HuH-7.5 (cell line): ENCODE data around the gene ELF2.
"Not testable (repeated sequence)": the region's sequence is repeated elsewhere in the genome, so short reads cannot be mapped to it uniquely, and the experiment has no call there.

Experiments used
- DNase-seq: peaks from one replicate; pipeline ENCODE4 v3.0.0; 2011; ENCODE audit warnings: low spot score

ELF2 gene

DNA sequence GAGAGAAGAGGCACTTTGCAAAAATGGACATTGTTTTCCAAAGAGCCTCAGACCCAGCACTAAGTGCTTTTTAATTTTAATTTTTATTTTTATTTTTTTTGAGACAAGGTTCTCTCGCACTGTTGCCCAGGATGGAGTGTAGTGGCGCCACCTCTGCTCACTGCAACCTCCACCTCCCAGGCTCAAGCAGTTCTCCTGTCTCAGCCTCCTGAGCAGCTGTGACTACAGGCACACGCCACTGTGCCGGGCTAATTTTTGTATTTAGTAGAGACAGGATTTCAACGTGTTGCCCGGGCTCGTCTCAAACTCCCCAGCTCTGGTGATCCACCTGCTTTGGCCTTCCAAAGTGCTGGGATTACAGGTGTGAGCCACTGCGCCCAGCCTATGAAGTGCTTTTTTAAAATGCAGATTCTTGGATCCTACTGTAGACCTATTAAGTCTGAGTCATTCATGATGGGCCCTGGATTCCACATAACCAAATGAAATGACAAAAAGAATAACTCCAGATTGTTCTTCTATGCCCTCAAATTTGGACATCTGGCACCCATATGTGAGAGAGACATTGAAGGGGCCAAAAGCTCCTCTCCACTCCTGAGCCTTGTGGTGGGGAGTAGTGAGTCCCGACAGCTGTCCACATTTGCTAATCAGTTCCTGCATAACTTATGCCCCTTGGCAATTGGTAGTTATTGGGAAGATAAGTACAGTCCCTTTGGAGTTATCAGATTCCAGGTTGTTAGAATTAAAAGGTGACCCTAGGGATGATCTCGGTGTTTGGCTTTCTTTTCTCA, 157.9 kb downstream of the ELF2 start:
- DNase-seq, result no peak

DNA sequence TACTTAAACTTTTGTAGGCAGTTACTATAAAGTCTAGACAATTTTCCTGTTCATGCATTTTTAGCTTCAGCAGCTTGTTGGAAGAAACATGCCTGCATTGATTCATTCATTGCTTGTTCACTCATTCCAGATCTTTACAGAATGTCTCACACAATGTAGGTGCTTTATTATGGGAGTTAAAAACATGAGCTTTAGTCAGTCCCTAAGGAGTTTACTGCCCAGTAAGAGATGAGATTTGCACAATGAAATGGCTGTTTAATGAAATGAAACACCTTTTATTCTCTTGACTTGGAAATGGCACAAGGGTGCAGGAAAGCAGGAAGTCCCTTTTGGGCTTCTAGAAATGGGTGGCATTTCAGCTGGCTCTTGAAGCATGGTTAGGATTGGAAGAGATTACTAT, 158.5 kb downstream of the ELF2 start:
- DNase-seq, result no peak

- no peak for DNase-seq
Measured at GRCh38 chr4:139017861-139018260, 159.2 kb downstream of the ELF2 start.

- peak; percentile 20 for DNase-seq
Measured at GRCh38 chr4:139015948-139016471, 161.0 kb downstream of the ELF2 start.

DNA sequence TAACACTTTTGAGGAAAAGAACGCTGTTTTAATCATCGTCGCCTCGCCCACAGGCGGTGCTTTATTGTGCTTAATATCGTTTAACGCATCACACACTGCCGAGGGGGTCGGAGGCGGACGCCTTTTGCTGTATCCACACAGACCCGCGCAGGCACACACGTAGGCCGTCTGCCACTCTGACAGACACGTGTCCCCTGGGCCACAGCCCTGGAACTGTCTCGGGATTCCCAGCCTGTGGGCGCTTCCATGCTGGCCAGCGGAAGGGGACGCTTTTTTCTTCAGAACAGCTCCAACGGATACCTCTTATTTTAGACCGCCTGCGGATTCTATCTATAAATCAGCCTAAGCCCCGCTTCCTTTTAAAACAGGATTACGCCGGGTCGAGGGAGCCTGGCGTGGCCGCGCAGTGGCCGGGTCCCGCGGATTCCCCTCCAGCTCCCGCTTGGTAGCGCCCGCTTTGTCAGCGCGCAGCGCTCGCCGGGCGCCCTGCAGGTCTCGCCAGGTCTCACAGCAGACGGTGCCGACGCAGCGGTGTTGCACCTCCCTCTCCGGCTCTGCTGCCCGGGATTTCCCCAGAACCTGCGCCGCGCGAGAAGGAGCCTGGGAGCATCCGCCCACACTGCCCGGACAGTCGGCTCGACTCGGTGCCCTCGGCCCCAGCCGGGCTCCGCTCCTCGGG, 161.6 kb downstream of the ELF2 start, which contains the start of gene NOCT:
Gene NOCT (plus strand): TSS at position 513 of the 679 bp plus-strand sequence. CDS start 201 bp downstream, outside the sequence.
- peak; percentile 86 for DNase-seq

DNA sequence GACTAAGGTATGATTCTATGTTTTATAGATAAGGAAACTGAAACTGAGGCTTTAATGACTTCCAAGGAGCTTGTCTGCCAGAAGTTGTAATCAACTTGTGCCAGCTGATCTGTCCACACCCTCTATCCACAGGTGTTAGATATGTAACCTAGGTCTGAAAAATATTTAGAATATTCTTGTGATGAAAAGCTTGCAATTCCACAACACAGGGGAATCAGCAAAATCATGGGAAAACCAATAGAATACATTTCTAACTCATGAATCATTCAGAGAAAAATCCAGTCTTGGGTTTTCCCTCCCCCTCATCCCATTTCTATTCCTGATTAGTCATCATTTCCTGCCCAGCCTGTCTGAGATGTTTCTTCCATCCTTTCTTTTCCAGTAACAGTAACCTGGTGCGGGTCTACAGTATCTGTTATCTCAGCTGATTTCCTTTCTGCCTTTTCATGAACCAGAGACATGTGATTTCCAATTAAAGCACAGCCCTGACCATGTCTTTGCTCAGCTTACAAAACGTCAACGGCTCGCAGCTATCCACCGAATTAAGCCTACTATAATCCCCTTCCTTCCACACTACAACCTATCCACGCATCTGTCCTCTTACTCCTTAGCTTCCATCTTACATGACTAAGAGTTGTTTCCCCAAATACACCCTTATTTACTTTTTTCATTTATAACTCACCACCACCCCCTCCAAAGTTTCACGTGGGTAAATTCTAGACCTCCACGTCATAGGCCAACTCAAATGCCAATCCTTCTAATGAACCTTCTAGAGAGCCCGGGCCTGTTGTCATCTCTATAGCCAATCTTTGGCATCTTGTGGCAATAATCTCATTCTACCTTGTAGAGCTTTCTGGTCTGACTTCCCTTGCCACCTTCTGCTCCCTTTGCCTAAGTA, 162.4 kb downstream of the ELF2 start:
- no peak for DNase-seq

DNA sequence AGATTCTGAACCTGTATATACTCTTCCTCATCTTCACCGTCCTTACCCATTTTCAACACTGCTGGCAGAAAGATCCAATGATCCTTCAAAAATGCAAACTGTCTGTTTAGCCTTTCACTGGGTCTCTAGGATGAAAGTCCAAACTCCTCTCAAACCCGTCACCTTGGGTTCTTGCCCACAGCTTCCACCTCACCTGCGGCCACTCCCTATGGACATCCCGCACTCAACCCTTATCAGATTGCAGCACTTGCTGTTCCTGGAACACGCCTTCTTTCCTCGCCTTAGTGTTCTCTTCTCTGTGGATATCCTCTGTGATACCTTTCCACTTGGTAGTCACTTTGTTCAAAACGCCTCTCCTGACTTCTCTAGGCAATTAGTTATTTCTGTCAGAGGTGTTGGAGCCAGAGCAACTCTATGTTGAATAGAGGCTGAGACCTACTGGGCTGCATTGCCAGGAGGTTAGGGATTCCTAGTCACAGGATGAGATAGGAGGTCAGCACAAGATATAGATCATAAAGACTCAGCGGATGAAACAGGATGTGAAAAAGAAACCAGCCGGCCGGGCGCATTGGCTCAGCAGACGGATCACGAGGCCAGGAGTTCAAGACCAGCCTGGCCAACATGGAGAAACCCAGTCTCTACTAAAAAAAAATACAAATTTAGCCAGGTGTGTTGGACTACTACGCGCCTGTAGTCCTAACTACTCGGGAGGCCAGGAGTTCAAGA, 165.6 kb downstream of the ELF2 start:
- DNase-seq, result no peak

- no peak for DNase-seq
Measured at GRCh38 chr4:139009702-139010101, 167.3 kb downstream of the ELF2 start.

- not testable (repeated sequence) for DNase-seq
Measured at GRCh38 chr4:139008278-139008677, 168.7 kb downstream of the ELF2 start.

- no peak for DNase-seq
Measured at GRCh38 chr4:139007640-139008039, 169.4 kb downstream of the ELF2 start.
